ENCODE results near the gene RPF1.

RPF1 gene

GRCh38 chr1:84478876-84479868 is at the start of gene RPF1:
Gene RPF1, plus strand, starts transcription at chr1:84479266. Its CDS starts 16 bp downstream, at chr1:84479282.
- peak; percentile 85 for DNase-seq (ENCODE audit: low read depth, low spot score)
- peak within 1 kb of the TSS; percentile 87 for H3K4me3 ChIP-seq (ENCODE audit: low read depth, low read length)
- in situ Hi-C loops (cut with HindIII; ENCODE audit: low sequenced_read_pairs) = no loop called here
- no peak for TF ChIP-seq CTCF (IDR thresholded peaks at IDR 0.05; ENCODE audit: low read depth, low read length)

GRCh38 chr1:84430546-84430945 is 48.5 kb upstream of the RPF1 start:
- TF ChIP-seq CTCF (IDR thresholded peaks at IDR 0.05; ENCODE audit: low read depth, low read length) = no peak

GRCh38 chr1:84433258-84434080 is 45.6 kb upstream of the RPF1 start:
- peak overlapping the region; percentile 25 for H3K4me3 ChIP-seq (ENCODE audit: low read depth, low read length)
- in situ Hi-C loops (cut with HindIII; ENCODE audit: low sequenced_read_pairs) = no loop called here
- peak; percentile 67 for TF ChIP-seq CTCF (IDR thresholded peaks at IDR 0.05; ENCODE audit: low read depth, low read length)
- DNase-seq (ENCODE audit: low read depth, low spot score) = peak; percentile 84

More at GRCh38 chr1:84430546-84430945, 48.5 kb upstream of the RPF1 start:
- in situ Hi-C loops (cut with HindIII; ENCODE audit: low sequenced_read_pairs) = no loop called here
- H3K4me3 ChIP-seq (ENCODE audit: low read depth, low read length) = no peak overlapping the region
- no peak for DNase-seq (ENCODE audit: low read depth, low spot score)

GRCh38 chr1:84434081-84434769 is 44.8 kb upstream of the RPF1 start:
- no peak for DNase-seq (ENCODE audit: low read depth, low spot score)
- H3K4me3 ChIP-seq (ENCODE audit: low read depth, low read length) = no peak overlapping the region
- TF ChIP-seq CTCF (IDR thresholded peaks at IDR 0.05; ENCODE audit: low read depth, low read length) = no peak
- in situ Hi-C loops (cut with HindIII; ENCODE audit: low sequenced_read_pairs) = no loop called here

- TF ChIP-seq CTCF (IDR thresholded peaks at IDR 0.05; ENCODE audit: low read depth, low read length) = no peak
- in situ Hi-C loops (cut with HindIII; ENCODE audit: low sequenced_read_pairs) = no loop called here
- no peak overlapping the region for H3K4me3 ChIP-seq (ENCODE audit: low read depth, low read length)
- peak; percentile 15 for DNase-seq (ENCODE audit: low read depth, low spot score)
Measured at GRCh38 chr1:84434801-84435549, 44.1 kb upstream of the RPF1 start.

All from astrocyte of the spinal cord (primary cell).